Measurements from ENCODE around the gene APBA2. TPM values are rescaled to one million over a fixed set of nuclear protein-coding genes. Genes with fewer than 3 reads are reported as not detected.
A peak's percentile ranks its signal among the peaks of the same experiment; 100 is the strongest.

APBA2 gene
- total and polyA plus RNA-seq, 2 of the 13 experiments (the other 11 are each of a cell fraction or from before 2014, with no cell fraction given) = 0.62 to 2.3 TPM

- H4K20me1 ChIP-seq (ENCODE audit: insufficient read depth, low read length) = no peaks in the 10 kb centered on the region
- intact Hi-C loops (cut with micrococcal nuclease; ENCODE audit: unreplicated experiment) (no loop called here), in situ Hi-C loops (cut with HindIII; ENCODE audit: extremely low pct_ligation_motif_present, low pct_unique_long_range_greater_than_20kb) (no loop called here)
- H3K27me3 ChIP-seq (ENCODE audit: control insufficient read depth in 1 of 2, insufficient read depth in 2 of 2, low read length in 2 of 2) = peaks cover 3 to 16% of the 10 kb centered on the region in 2 experiments; a peak in 3 of 5 replicates
- ATAC-seq (no peak), FAIRE-seq (no peak), DNase-seq (ENCODE audit: low spot score) (no peak)
- WGBS (ENCODE audit: low lambda C conversion rate) = 63% methylated on average over 5 of the region's 6 CpGs
- ChIA-PET POLR2A (no interaction called here), CTCF (ENCODE audit: low intra/inter-chr PET ratio, low total read pairs) (no interaction called here)
- no peaks in the 10 kb centered on the region for H3K36me3 ChIP-seq (replicated peaks in 1 of 2; ENCODE audit: control insufficient read depth in 1 of 2, insufficient read depth in 2 of 2, low read length in 2 of 2)
- TF ChIP-seq ISX (CRISPR knock-in tag; conservative IDR thresholded peaks at IDR 0.05) = no peak
- no peak for TF ChIP-seq ZNF792 (CRISPR knock-in tag; IDR thresholded peaks at IDR 0.05)
- no peak for TF ChIP-seq ZNF546 (CRISPR knock-in tag; conservative IDR thresholded peaks at IDR 0.05)
- no peak for TF ChIP-seq ZNF367 (CRISPR knock-in tag; IDR thresholded peaks at IDR 0.05; ENCODE audit: borderline replicate concordance)
- no peak for TF ChIP-seq HNRNPL (IDR thresholded peaks at IDR 0.05; ENCODE audit: low read depth, low read length)
- no peak for TF ChIP-seq ZFP82 (CRISPR knock-in tag; IDR thresholded peaks at IDR 0.05; ENCODE audit: borderline replicate concordance)
- no peak for TF ChIP-seq HDAC1 (CRISPR knock-in tag; IDR thresholded peaks at IDR 0.05)
- TF ChIP-seq ATF7-NPFF (CRISPR knock-in tag; IDR thresholded peaks at IDR 0.05; ENCODE audit: low read depth) = no peak
- no peak for TF ChIP-seq ZNF337 (CRISPR knock-in tag; IDR thresholded peaks at IDR 0.05; ENCODE audit: borderline replicate concordance, low read depth)
- TF ChIP-seq TBL1XR1 (IDR thresholded peaks at IDR 0.05; ENCODE audit: borderline replicate concordance, low read length, partially characterized antibody) = no peak
- TF ChIP-seq JARID2 (CRISPR knock-in tag; IDR thresholded peaks at IDR 0.05; ENCODE audit: insufficient replicate concordance) = no peak
- H3K4me2 ChIP-seq (ENCODE audit: low read depth, low read length) = peak overlapping the region; percentile 27; the same call in 1 of the 2 replicates
- H3K4me1 ChIP-seq (ENCODE audit: insufficient read depth, low read length) = peaks cover 13% of the 10 kb centered on the region
- H3K27ac ChIP-seq (ENCODE audit: extremely low read length, insufficient read depth, low read length) = no peak overlapping the region
- BruUV-seq (replicated peaks) = no TSS peak
- no peak overlapping the region for H3K9ac ChIP-seq (ENCODE audit: insufficient read depth, low read depth, low read length)
- no peak overlapping the region for H2AFZ ChIP-seq (ENCODE audit: low read length)
- no peaks in the 10 kb centered on the region for H3K9me3 ChIP-seq (ENCODE audit: low read length)
- H3K79me2 ChIP-seq (ENCODE audit: insufficient read depth, low read length) = no peaks in the 10 kb centered on the region
- H3K4me3 ChIP-seq (replicated peaks in 1 of 3; ENCODE audit: insufficient read depth in 1 of 3, low read depth in 2 of 3, low read length in 3 of 3) = no peak overlapping the region
Measured at GRCh38 chr15:28891588-28891987, 5.8 kb downstream of the APBA2 start.

All from HepG2 (cell line).